Measurements from ENCODE around the gene FBXL19.
"Not testable (repeated sequence)": the region's sequence is repeated elsewhere in the genome, so short reads cannot be mapped to it uniquely, and the experiment has no call there.

FBXL19 gene, protein sequence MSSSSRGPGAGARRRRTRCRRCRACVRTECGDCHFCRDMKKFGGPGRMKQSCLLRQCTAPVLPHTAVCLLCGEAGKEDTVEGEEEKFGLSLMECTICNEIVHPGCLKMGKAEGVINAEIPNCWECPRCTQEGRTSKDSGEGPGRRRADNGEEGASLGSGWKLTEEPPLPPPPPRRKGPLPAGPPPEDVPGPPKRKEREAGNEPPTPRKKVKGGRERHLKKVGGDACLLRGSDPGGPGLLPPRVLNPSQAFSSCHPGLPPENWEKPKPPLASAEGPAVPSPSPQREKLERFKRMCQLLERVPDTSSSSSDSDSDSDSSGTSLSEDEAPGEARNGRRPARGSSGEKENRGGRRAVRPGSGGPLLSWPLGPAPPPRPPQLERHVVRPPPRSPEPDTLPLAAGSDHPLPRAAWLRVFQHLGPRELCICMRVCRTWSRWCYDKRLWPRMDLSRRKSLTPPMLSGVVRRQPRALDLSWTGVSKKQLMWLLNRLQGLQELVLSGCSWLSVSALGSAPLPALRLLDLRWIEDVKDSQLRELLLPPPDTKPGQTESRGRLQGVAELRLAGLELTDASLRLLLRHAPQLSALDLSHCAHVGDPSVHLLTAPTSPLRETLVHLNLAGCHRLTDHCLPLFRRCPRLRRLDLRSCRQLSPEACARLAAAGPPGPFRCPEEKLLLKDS

DNA sequence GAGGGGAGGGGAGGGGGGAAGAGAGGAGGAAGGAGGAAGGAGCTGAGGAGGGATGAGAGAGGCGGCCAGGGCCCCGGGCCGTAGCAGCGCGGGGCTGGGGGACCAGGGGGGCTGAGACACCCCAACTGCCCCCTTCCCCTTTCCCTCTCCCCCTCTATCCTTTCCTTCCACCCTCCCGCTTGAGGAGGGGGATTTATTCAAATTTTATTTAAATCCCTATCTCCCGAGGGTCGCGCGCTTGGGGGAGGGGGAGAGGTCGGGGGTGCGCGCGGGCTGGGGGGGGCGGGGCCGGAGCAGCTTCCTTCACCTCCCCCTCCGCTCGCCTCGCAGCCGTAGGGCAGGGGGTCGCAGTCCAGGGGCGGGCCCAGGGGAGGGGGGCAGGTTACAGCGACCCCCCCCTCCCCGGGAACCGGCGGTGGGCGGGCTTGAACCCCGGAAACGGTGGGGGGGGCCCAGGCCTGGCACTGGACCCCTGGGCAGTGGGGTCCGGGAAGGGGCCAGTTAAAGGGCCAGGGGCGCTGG lies at the start of gene FBXL19:
Gene FBXL19 (plus strand): TSS at position 19 of the 522 bp plus-strand sequence. CDS start 2,183 bp downstream, outside the sequence.
- no peak for DNase-seq (ENCODE audit: low spot score)

DNA sequence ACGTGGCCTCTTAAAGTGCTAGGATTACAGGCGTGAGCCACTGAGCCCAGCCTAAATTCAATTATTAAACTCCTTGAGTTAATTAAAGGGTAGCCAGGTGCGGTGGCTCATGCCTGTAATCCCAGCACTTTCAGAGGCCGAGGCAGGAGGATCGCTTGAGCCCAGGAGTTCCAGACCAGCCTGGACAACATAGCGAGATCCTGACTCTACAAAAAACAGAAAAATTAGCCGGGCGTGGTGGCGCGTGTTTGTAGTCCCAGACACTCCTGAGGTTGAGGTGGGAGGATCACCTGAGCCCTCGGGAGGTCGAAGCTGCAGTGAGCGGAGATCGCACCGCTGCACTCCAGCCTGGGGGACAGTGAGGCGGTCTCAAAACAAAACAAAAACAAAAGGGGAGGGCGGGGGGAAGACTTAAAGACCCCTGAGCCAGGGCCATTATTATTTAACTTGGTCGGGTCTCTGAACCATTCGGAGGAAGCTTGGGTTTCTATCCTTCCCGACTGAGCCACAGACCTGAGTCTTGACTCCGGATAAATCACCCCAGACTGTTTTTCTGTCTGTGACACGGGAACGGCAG lies 49.0 kb upstream of the FBXL19 start:
- no peak for DNase-seq (ENCODE audit: low spot score)

DNA sequence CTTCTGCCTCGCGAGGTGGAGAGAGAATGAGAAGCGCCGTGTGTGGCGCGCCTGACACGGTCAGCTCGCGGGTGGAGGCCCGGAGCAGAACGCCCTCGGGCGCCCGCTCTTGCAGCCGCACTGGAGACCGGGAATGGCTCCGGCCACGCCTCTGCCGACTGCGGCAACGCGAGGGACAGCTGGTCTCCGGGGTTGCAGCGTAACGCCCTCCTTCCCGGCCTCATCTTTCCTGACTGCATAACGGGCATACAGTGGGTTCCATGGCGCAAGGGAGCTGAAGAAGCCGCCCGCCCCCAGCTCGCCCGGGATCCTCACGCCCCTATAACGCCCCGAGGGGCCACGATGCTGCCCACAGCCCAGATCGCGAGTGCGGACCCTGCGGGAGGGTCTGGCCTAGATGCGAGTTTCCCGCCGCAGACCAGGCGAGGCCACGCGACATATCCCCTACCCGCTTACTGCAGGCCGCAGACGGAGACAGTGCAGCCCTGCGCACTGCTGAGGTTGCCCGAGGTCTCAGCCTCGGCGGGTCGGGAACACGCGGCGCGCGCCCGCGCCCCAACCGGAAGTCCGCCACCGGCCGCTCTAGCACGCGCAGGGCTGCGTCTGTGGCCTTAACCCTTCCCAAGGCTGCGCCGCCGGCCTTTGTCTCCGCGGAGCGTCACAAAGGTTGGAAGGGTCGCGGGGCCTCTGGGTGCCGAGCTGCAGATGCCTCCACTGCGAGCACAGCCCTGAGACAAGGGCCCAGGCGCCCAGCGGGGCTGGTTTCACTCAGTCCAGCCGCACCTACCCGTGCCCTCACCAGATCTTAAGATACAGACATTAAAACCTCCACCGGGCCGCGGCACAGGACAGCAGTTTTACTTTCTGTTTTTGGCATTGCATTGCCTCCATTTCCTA lies 48.3 kb upstream of the FBXL19 start:
- peak; percentile 94 for DNase-seq (ENCODE audit: low spot score)

DNA sequence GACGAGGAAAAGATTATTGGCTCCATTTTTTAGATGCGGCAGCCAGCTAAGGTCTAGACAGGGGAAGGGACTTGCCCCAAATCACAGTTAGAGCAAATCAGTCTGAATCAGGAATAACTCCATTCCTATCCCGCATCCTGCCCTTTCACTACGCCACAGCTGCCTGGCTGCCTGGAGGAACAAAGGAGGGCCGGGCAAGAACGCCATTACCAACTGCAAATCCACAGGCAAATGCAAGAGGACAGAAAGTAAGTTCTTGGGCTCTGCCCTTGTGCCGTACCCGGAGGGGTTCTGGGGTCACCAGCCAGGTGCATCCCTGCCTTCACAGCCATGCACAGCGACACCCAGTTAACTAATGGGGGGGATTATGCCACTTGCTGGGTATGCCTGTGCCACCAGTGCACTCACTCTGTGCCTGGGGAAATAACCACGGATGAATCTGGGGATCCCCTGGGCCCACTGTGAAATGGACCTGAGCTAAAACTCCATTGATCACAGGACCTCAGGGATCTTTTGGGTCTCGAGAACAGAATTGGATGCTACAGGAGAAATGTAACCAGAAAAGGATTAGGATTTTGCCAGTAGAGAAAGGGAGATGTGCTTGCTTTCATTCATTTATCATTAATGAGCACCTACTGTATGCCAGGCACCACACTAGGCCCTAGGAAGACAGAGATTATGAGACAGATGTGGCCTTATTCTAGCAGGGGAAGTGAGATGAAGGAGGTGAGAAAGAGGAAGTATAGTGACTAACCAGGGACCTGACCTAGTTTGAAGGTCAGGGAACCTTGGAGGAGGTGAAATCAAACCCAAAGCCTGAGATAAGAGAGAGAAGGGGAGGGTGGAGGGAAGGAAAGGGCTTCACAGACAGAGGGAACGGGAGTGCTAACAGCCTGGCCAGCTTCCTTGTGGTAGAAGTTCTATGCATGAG lies 47.2 kb upstream of the FBXL19 start:
- DNase-seq (ENCODE audit: low spot score), result peak; percentile 62

DNA sequence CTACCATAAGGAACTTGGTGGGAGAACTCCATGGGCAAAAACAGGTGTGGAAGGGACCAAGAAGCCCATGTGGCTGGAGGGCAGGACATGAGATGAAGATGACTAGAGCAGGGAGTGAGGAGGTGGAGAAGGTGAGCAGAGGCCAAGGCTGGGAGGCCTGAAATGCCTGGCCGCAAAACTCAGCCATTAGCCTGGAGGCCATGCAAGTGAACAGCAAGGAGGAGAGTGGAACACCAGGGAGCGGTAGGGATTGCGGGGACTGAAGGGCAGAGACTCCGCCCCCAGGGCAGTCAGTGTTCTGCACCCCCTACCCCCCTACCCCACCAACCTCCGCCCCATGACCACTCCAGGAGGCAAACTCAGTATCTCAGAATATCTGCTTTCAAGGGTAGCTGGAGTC lies 46.5 kb upstream of the FBXL19 start:
- DNase-seq (ENCODE audit: low spot score), result no peak

DNA sequence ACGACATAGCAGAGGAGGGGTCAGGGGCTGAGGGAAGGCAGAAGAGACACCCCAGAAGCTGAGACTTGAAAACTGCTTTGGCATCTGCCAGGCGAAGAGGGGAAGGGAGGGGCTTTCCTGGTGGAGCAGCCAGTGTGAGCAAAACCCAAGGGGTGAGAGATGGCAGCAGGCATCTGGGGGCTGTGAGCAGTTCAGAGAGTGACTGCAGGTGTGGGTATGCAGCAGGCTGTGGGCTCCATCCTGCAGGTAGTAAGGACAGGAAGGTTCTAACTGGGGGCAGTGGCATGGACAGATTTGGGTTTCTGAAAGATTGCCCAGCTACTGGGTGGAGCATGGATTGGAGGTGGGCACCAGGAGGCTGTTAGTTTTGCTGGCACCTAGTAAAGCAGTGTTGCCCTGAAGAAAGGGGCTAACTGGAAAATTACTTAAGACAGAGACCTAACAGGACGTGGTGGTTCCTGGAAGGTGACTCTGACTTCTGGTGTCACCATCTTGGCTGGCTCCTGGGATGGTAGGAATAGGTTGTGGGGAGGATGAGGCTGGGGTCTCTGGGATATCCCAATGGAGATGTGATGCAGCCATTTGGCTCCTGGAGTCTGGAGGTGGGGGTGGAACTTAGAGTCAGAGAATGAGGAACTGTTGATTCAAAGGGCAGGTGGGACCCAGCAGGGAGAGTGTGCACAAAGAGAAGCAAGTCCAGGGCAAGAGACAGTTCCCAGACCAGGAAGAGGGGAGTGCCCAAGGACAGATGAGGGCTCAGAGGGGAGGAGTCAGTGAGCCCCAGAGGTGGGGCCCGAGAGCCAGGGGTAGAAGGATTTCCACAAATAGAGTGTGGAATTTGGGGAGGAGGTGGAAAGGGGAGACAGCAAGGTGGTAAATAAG lies 40.7 kb upstream of the FBXL19 start:
- DNase-seq (ENCODE audit: low spot score), result no peak

DNA sequence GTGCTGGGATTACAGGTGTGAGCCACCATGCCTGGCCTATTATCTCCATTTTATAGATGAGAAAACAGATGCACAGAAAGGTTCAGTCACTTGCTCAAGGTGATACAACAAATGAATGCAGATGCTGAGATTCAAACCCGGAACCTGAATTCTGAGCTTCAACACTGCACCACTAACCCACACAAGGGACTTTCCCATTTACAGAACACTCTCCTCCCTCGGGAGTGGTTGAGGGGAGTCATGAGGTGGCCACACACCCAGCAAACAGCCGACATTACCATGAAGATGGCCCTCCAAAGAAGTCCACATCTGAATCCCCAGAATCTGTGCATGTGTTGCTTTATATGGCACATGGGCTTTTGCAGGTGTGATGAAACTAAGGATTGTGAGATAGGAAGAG lies 38.6 kb upstream of the FBXL19 start:
- DNase-seq (ENCODE audit: low spot score), result no peak

DNA sequence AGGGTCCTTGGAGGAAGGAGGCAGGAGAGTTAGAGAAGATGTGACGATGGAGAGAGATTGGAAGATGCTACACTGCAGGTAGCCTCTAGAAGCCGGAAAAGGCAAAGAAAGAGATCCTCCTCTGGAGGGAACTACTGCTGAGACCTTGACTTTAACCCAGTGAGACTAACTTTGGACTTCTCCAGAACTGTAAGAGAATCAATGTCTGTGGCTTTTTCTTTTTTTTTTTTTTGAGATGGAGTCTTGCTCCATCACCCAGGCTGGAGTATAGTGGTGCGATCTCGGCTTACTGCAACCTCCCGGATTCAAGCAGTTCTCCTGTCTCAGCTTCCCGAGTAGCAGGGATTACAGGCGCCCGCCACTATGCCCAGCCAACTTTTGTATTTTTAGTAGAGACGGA lies 38.2 kb upstream of the FBXL19 start:
- DNase-seq (ENCODE audit: low spot score), result no peak

DNA sequence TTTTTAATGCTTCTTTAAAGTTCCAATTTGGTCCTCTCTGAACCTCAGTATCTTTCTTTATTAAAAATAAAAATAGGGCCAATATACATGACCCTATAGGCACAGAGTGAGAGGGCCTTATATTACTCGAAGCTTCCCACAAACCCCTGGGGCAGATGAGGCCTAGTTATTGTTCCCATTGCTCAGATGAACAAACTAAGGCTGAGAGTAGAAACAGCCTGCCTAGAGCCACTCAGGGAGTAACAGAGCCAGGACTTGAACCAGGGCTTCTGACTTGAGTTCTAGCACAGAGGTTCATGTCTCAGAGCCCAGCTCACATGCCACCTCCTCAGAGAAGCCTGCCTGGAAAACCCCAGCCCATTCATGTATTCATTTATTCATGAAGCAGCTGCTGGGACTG lies 37.2 kb upstream of the FBXL19 start:
- DNase-seq (ENCODE audit: low spot score), result no peak

DNA sequence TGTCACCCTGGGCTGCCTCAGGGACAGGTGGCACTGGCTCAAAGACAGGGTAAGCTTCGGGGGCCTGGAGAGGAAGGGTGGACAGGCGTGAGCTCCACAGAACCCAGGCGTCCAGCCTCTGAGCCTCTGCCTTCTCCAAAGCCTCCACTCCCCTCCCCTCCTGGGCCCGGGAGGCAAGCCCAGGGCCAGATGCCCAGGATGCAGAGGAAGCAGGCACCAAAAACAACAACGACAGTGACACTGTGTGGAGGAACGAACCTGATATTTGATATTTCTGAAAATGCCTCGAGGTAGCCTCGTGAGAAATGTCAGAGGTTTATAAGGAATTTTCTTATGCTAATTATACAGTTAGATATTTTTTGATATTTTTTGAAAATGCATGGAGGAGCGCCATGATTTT lies 35.4 kb upstream of the FBXL19 start:
- no peak for DNase-seq (ENCODE audit: low spot score)

DNA sequence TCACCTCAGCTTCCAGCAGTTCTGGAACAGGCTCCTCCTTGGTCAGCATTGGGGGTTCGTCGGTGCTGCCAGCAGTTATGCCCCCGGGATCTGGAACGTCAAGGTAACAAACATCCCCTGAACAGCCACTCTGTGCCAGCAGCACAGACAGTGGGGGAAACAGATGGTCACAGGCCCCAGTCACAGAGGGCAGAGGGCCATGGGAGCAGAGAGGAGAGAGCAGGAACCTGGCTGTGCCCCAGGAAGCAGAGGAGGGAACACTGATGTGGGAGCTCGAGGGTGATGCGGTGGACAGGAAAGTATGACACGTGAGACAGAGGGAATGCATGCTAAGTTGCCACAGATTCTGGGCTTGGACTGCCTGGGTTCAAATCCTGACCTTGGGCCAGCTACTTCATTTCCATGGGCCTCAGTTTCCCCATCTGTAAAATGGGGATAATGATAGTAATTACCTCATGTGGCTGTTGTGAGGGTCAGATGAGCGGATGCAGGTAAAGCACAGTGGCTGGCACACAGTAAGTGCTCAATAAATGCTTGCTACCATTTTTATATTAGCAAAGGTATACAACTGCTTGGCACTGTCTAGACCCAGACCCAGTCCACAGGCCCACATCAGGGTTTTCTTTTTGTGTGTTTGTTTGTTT lies 34.4 kb upstream of the FBXL19 start:
- DNase-seq (ENCODE audit: low spot score), result no peak

DNA sequence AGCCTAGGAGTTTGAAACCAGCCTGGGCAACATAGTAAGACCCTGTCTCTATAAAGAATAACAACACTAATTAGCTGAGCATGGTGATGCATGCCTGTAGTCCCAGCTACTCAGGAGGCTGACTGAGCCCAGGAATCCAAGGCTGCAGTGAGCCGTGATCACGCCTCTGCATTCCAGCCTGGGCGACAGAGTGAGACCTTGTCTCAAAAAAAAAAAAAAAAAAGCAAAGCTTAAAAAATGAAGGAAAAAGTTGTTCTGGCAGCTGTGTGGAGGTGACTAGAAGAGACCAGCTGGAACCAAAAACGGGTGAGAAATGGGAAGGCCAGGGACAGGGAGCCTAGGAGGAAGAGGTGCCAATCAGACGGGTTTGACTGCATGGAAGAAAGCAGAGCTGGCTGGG lies 33.7 kb upstream of the FBXL19 start:
- no peak for DNase-seq (ENCODE audit: low spot score)

DNA sequence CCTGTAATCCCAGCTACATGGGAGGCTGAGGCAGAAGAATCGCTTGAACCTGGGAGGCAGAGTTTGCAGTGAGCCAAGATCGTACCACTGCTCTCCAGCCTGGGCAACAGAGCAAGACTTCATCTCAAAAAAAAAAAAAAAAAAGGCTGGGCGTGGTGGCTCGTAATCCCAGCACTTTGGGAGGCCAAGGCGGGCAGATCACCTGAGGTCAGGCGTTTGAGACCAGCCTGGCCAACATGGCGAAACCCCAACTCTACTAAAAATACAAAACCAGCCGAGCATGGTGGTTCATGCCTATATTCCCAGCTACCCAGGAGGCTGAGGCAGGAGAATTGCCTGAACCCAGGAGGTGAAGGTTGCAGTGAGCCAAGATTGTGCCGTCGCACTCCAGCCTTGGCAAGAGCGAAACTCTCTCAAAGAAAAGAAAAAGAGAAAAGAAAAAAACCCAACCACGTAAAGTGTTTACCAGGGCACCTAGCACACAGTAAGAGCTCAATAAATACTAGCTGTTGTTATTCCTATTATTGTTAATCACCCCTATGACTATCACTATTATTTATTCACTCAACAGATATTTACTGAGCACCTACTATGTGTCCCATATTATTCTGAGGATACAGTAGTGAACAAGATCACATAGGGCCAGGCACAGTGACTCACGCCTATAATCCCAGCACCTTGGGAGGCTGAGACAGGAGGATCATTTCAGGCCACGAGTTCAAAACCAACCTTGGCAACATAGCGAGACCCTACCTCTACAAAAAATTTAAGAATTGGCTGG lies 32.1 kb upstream of the FBXL19 start:
- DNase-seq (ENCODE audit: low spot score), result not testable (repeated sequence)

DNA sequence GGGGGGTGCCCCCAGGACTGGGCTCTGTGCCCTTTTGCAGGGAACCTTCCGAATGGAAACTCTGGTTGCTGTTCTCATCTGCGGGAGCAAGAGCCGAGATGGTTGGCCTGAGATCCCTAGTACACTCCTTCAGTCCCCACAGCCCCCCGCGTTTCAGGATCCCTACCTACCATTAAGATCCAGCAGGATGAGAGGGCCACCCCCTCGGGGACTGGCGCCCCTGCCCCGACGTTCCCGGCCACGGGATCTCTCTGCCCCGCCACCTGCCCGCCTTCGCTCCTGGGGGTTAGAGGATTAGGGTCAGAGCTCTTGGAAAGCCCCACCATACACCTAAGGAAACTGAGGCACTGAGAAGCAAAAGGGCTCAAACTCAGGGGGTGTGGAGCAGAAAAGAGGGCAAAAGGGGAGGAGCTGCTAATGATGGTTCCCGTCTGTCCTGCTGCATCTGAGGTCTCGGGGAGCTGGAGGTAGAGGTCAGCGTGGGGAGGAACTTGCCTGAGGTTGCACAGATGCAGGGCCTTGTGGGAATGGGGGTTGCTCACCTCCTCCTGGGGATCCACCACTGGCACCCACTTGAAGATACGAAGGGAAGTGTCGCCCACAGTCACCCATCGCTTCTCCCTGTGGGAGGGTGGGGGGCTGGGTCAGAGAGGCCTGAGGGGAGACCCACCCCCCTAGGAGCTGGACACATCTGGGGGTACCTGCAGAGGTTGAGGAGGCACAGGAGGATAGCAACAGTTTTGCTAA lies 30.5 kb upstream of the FBXL19 start:
- DNase-seq (ENCODE audit: low spot score), result no peak

DNA sequence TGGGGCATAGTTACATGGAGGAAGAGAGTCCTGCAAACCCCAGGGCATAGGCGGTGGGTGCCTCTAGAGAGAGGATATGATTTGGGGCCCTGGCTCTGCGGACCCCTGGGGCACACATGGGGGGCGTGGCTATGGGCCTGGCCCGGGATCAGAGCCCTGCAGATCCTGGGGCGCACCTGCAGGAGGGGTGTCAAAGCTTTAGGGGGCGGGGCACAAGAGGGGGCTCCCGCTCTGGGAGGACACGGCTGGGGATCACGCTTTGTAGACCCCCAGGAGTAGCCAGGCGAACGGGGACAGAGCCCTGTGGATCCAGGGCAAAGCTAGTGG lies 30.0 kb upstream of the FBXL19 start:
- DNase-seq (ENCODE audit: low spot score), result no peak

DNA sequence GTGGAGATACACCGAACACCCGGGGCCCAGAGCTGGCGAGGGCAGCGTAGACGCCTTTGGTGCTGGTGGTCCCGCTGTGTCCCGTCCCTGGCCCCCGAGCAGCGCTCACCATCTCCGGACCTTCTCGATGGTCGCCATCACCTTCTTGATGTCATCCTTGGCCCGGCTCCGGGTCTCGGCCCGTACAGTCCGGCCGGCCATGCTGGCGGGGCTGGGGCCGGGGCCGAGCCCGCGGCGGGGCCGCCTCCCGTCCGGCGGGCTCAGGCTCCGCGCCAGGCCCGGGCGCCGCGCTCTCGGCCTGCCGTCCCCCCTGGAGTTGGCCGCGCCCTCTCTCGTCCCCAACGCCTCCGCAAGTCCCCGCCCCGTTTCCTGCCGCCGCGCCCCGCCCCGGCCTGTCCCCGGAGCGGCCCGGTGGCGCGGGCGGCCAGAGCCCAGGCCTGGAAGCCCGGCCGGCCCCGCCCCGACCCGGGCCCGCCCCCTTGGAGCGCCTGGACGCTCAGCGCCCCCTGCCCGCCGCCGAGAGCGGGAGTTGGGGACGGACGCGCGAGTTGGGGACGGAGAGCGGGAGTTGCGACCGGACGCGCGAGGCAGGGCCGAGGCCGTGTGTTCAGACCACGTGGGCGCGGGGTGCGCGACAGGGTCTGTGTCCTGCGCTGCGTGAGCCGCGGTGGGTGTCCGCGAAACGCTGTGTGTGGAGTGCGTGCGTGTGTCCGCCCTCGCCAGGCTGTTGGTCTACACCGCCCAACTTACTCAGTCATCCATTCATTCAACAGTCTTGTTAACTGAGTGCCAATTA lies 29.4 kb upstream of the FBXL19 start, which contains the start of gene BCL7C:
Gene BCL7C (minus strand): TSS at position 334 of the 796 bp plus-strand sequence. CDS start 133 bp downstream, at position 201.
- DNase-seq (ENCODE audit: low spot score), result peak; percentile 88
